Kidney tubule cell (primary cell): ENCODE measurements around the gene PDE4D.
"Not testable (repeated sequence)": the region's sequence is repeated elsewhere in the genome, so short reads cannot be mapped to it uniquely, and the experiment has no call there.

Source experiments
- DNase-seq: peaks from one replicate; pipeline ENCODE4 v3.0.0-alpha.2; 2018; ENCODE audit warnings: low spot score

Gene PDE4D

GRCh38 chr5:59608745-59609144, 284.8 kb downstream of the PDE4D start:
- DNase-seq = no peak

GRCh38 chr5:59607138-59607765, 286.3 kb downstream of the PDE4D start:
- no peak for DNase-seq

GRCh38 chr5:59605915-59606314, 287.6 kb downstream of the PDE4D start:
- no peak for DNase-seq

GRCh38 chr5:59604111-59604510, 289.4 kb downstream of the PDE4D start:
- DNase-seq = no peak

GRCh38 chr5:59600998-59601397, 292.5 kb downstream of the PDE4D start:
- DNase-seq = no peak

- no peak for DNase-seq
Observed at GRCh38 chr5:59600153-59600552, 293.4 kb downstream of the PDE4D start.

- no peak for DNase-seq
Observed at GRCh38 chr5:59599729-59600128, 293.8 kb downstream of the PDE4D start.

GRCh38 chr5:59598547-59598874, 295.0 kb downstream of the PDE4D start:
- peak; percentile 49 for DNase-seq

GRCh38 chr5:59597690-59598546, 295.6 kb downstream of the PDE4D start:
- no peak for DNase-seq

GRCh38 chr5:59596586-59597350, 296.8 kb downstream of the PDE4D start:
- peak; percentile 46 for DNase-seq

GRCh38 chr5:59594118-59594517, 299.4 kb downstream of the PDE4D start:
- not testable (repeated sequence) for DNase-seq

GRCh38 chr5:59593439-59594007, 300.0 kb downstream of the PDE4D start:
- DNase-seq = no peak

GRCh38 chr5:59592101-59592500, 301.4 kb downstream of the PDE4D start:
- DNase-seq = peak; percentile 43

GRCh38 chr5:59591162-59591561, 302.4 kb downstream of the PDE4D start:
- DNase-seq = no peak

- peak; percentile 80 for DNase-seq
Observed at GRCh38 chr5:59588922-59589321, 304.6 kb downstream of the PDE4D start.

- peak; percentile 76 for DNase-seq
Observed at GRCh38 chr5:59587489-59588337, 305.8 kb downstream of the PDE4D start.

- no peak for DNase-seq
Observed at GRCh38 chr5:59586841-59587240, 306.7 kb downstream of the PDE4D start.

GRCh38 chr5:59584858-59585846, 308.4 kb downstream of the PDE4D start:
- DNase-seq = no peak

- DNase-seq = no peak
Observed at GRCh38 chr5:59583810-59584562, 309.5 kb downstream of the PDE4D start.
